ENCODE measurements around the gene LDLRAD4.
"Not testable (repeated sequence)": the region's sequence is repeated elsewhere in the genome, so short reads cannot be mapped to it uniquely, and the experiment has no call there.

The LDLRAD4 gene

DNA sequence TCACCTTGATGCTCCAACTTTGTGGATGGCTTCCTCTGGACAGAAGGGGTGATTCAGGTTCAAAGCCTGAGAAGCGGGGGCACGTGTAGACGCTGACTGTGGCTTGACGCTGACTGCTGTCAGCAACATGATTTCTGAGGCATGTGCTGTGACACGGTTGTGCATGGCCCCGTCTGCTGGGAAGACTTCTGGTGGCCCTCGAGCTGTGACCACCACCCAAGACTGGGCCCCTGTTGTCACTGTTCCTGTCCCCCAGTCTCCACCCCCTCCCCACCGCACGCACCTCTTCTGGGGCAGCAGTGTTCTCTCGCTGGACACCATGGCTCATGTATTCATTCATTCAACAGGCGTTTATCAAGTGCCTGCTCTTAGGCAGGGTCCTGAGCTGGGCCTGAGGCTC, 262.8 kb downstream of the LDLRAD4 start:
- no peak for DNase-seq

DNA sequence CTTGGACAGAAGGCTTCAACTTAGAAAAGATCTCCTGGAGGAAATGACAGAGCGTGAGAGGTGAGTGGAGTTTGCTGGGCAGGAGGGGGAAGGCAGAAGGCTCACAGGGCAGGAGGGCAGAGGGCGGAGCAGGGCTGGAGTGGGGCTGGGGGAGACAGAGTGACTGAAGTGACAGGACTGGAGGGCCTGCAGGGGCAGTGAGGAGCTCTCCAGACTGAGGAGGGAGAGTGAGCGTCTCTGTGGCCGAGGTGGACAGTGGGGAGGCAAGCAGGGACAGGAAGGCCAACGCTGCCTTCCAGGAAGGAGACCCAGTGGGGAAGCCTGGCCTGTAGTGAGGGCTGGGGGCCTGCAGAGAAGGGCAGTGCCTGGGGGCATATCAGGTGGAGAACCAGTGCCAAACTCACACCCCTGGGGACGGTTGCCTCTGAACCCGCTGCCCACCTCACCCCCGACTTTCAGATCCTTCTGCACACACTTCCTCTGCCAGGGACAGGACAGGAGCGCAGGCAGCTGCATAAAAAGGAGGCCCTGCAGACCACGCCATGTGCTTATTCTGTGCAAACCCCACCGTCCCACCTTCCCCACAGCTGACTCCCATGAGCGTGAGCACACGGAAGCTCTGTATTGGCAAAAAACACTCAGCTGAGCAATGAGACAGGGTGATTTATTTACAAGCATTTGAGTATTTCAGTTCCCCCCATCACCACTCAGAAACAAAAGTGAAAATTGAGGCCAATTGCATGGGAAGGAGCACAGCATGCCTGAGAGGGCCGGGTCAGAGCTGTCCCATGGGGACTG, 263.5 kb downstream of the LDLRAD4 start:
- no peak for DNase-seq

GRCh38 chr18:13482618-13482945, 264.0 kb downstream of the LDLRAD4 start:
- no peak for DNase-seq

- no peak for DNase-seq
Observed at GRCh38 chr18:13483316-13484270, 265.0 kb downstream of the LDLRAD4 start.

GRCh38 chr18:13485182-13485581, 266.6 kb downstream of the LDLRAD4 start:
- no peak for DNase-seq

GRCh38 chr18:13485604-13486003, 267.0 kb downstream of the LDLRAD4 start:
- DNase-seq: no peak

GRCh38 chr18:13486284-13486683, 267.7 kb downstream of the LDLRAD4 start:
- no peak for DNase-seq

DNA sequence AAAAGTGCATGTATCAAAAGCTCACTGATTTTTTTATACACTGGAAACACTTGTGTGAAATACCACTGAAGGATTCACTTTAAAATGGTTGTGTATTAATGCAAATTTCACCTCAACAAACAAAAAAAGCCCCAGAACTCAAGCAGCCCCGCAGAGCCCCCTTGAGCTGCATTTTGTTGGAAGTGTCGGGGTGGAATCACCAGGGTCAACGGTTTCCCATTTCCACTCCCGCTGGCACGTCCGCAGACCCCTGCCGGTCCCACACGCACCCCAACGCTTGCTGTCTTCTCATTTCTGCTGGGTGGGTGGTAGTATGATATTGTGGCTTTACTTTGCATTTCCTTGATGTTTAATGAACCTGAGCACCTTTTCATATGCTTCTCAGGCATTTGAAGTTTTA, 268.1 kb downstream of the LDLRAD4 start:
- DNase-seq: no peak

DNA sequence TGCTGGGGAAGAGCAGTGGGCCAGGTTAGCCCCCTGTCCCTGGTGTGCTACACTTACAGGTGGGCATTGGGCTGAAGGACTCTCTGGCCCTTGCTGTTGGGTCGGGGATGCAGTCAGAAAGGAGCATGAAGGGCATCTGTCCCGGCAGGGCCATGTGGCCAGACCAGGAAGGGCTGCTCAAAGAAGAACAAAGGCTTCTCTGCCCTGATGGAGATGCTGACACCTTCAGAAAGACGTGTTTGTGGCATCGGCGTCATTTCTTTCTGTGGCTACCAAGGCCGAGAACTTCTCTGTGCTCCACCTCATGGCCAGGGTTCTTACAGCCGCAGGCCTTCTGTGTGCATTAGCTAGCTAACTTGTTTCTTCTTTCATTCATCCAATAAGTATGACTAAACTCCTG, 268.7 kb downstream of the LDLRAD4 start:
- no peak for DNase-seq

DNA sequence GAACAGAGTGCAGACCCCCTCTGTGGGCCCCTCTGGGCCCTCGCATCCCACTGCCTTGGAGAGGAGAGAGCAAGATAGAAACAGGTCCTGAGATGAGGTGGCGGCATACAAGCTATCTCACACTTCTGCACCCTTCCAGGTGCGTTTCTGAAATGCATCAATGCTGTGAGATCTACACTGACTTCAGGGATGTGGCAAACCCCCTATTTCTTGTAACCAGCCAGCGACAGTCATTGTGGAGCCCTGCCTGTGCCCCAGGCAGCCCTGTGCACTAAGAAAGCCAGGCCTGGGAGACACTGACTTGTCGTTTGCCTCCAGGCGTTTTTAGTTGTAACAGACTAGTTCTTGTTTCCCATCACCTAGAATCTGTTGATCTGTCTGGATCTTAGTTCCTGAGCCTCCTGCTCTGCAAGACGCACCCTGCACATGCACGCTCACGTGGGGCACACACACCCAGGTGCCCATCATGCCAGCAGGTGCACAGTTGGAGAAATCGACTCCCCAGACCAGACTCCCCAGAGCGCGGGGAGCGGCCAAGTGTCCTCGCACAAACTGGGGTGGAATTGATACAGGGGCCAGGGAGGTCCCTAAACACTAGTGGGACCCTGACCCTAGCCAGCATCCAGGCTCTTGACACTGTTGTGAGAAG, 269.8 kb downstream of the LDLRAD4 start:
- no peak for DNase-seq

GRCh38 chr18:13489303-13489702, 270.7 kb downstream of the LDLRAD4 start:
- DNase-seq: not testable (repeated sequence)

DNA sequence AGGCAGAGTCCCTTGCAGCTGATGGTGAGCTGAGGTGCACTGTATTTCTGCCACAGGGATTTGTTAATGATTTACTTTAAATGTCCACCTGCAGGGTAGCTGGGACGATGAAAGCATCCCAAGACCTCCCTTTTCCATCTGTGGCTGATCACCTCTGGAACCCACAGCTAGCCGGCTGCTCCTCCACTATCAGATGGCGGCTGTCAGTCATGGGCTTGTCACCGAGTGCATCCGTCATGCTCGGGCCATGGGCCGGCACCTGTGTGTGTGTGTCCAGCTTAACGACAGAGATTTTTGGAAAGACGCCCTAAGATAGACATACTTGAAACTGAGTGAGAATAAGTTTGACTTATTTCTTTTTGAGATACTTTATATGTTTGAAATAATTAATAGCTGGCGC, 272.6 kb downstream of the LDLRAD4 start:
- DNase-seq: no peak

- DNase-seq: no peak
Observed at GRCh38 chr18:13492314-13492713, 273.8 kb downstream of the LDLRAD4 start.

DNA sequence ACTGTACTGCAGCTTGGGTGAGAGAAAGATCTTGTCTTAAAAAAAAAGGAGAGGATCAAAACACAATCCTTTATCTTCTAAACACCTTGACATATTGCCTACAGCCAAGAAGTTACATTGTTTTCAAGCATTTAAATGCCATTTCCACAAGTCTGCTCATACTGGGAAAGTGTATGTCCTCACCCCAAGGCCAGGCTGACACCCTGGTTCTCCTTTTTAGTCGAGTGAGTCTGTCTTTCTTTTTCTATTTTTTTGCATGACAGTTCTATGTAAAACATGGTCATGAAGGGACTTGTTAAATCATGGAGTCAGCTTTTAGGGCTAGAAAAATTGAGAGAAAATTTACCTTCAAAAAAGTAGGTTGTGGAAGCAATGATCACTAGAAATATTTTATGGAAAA, 274.5 kb downstream of the LDLRAD4 start:
- no peak for DNase-seq

- no peak for DNase-seq
Observed at GRCh38 chr18:13493725-13494124, 275.2 kb downstream of the LDLRAD4 start.

DNA sequence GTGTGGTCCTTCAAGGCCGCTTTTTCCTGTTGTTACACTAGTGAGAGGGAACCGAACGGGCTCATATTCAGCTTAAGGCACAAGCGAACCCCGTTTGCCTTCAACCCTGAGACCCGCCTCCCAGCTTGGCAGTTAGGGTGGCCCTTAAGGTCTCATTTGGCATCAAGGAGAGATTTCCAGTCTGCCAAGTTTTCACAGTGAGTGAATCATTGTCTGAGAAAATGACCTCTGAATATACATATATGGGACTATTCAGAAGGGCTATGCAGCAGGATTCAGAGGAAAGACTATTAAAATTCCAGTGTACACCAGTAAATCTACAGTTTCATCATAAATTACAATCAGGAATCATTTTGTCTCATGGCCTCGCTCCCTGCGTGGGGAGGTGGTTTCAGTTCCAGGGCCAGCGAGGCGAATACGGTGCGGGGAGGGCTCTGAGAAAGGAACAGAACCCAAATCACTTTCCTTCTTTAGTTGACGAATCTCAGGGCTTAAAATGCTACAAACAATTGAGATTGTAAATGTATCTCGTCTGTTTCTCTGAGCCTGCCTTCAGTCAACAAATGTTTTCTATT, 276.4 kb downstream of the LDLRAD4 start:
- DNase-seq: no peak

DNA sequence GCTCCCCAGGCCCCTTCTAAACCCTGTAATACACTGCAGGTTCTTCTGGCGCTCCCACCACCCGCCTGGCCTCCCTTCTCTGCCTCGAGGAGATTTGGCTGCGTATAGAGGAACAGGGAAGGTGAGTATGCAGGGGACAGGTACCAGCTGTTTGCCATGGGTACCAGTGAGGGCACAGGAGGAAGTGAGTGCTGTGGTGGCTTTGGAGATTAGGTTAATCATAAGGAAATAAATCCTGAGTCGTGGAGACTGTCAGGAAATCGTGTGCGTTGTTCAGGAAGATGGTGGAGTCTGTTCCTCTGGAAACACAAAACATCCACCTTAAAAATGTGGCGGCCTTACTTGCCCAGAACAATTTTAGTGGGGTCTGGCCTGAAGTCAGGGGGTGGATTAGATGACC, 277.4 kb downstream of the LDLRAD4 start:
- DNase-seq: no peak

- DNase-seq: no peak
Observed at GRCh38 chr18:13496691-13497281, 278.2 kb downstream of the LDLRAD4 start.

GRCh38 chr18:13499803-13500202, 281.2 kb downstream of the LDLRAD4 start:
- no peak for DNase-seq

DNA sequence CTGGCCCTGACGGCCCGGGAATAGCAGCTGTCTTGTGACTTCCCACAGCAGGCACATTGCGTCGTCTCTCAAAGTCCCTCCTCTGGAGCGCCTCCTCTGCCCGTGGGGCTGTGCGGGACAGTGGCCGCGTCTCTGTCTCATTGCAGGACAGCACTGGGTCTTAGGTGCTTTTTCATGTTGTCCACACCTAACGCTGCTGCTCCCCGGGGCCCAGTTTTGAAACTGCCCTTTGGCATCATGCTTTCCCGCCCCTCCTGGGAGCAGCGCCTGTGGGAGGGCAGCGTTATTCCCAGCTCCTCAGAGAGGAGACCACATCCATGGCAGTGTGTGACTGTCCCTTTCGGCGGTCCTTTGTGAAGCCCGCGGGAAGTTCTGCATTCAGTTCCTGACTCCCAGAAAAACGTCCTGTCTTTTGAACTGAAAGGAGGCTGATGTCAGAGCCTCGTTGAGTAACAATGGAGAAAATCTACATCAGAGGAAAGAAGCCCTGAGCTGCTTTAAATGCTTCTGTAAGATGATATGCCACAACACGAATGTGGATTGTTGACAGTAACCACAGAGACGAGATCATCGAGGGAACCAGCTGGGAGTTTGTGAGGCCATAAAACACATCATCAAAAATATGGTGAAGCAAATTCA, 281.8 kb downstream of the LDLRAD4 start:
- peak; percentile 60 for DNase-seq

DNA sequence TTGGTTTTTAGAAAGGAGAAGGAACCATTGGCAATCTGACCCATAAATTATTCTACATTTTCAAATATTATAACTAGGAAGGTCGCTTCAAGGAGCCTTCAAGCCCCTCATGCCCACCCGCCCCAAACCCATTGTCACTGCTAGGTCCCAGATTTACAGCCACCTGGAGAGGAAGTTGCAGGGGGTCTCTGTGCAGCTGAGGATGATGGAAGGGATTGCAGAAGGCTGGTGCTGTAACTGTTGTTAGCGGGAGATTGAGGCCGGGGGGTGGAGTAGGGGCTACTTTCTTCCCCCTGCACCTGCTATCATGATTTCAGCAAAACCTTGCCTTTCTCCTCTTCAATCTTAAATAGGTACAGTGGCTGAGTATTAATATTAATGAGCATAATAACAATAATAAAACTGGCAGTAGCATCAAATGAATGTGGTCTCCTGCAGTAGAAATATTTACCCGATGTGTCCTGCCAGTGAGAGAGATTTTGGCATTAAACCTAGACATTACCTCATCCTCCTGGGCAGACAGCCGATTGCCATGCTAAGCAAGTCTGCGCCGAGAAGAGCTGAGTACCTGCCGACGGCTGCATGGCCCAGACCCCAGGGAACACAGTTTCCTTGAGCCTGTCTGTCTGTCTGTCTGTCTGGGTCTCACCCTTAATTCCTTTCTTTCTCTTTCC, 282.4 kb downstream of the LDLRAD4 start:
- DNase-seq: peak; percentile 29

DNA sequence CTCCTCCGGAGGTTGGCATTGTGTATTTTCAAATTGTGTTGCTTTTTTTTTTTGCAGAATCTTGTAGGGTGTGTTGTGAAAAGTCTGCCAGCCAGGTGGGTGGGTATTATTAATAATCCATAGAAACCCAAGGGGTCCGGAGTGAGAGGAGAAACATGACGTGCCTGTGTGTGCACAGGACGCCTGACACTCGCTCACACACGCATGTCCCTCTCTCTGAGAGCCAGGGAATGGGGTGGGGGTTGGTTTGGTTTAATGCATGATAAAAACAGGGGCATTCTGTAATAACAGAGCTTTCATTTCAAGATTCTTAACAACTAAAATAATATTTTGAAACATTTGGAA, 283.0 kb downstream of the LDLRAD4 start:
- no peak for DNase-seq
